Subcutaneous adipose tissue (tissue), 4 donors: Measurements from ENCODE around the gene ZNF687. TPM values are rescaled to one million over a fixed set of nuclear protein-coding genes. Genes with fewer than 3 reads are reported as not detected.

Experiments
- total RNA-seq, 4 donors: library from RNA; depleted of rRNA; stranded (reverse); fragments of >200 nt; gene quantifications; one replicate each; pipeline ENCODE4 v1.1.0, GENCODE V29; 2016
- TF ChIP-seq, protein P1 (sequence below): fragments of 450-650 bp; IDR thresholded peaks from one replicate; pipeline ENCODE4 v1.5.1; 2016; ENCODE audit warnings: low read depth, mild to moderate bottlenecking, control low read depth, antibody characterized with exemption, moderate library complexity

ZNF687 gene
- total RNA-seq, 4 donors from 2014 or later = 7.8 to 19.8 (median 17.7) TPM

DNA sequence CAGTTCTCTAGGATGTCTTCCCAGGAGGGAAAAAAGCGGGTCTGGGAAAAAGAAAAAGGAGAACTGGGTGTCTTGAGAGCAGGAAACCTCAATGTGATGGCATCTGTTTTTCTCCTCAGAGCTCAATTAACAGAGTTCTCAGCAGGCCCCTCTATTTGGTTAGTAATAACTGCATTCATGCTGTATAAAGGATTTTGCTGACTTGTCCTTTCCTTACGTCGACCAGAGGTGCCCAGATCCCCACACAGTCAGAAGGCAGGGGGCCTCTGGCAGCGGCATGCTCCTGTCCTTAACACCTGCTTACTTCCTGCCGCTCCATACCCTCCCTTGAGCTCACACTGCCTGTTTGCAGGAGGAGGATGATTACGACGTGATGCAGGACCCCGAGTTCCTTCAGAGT lies 15.3 kb upstream of the ZNF687 start:
- TF ChIP-seq, protein P1, sequence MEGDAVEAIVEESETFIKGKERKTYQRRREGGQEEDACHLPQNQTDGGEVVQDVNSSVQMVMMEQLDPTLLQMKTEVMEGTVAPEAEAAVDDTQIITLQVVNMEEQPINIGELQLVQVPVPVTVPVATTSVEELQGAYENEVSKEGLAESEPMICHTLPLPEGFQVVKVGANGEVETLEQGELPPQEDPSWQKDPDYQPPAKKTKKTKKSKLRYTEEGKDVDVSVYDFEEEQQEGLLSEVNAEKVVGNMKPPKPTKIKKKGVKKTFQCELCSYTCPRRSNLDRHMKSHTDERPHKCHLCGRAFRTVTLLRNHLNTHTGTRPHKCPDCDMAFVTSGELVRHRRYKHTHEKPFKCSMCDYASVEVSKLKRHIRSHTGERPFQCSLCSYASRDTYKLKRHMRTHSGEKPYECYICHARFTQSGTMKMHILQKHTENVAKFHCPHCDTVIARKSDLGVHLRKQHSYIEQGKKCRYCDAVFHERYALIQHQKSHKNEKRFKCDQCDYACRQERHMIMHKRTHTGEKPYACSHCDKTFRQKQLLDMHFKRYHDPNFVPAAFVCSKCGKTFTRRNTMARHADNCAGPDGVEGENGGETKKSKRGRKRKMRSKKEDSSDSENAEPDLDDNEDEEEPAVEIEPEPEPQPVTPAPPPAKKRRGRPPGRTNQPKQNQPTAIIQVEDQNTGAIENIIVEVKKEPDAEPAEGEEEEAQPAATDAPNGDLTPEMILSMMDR = no peak

DNA sequence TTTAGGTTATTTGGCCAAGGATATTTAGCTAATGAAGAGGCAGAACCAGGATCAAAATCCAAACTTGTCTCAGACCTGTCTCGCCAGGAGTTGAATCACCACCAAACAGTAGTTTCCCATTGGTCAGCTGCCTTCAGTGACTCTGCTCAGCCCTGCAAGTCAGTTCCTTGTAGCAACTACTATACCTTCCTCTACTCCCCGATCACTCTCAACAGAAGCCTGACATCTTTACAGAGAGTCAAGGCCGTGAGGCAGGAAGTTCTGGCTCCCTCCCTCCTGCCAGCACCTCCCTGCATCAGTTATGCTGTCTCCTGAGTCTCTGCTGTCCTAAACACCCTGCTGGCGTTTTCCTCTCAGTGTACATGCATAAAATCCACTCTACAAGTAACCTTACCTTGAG lies 14.3 kb upstream of the ZNF687 start:
- TF ChIP-seq, protein P1 = no peak

DNA sequence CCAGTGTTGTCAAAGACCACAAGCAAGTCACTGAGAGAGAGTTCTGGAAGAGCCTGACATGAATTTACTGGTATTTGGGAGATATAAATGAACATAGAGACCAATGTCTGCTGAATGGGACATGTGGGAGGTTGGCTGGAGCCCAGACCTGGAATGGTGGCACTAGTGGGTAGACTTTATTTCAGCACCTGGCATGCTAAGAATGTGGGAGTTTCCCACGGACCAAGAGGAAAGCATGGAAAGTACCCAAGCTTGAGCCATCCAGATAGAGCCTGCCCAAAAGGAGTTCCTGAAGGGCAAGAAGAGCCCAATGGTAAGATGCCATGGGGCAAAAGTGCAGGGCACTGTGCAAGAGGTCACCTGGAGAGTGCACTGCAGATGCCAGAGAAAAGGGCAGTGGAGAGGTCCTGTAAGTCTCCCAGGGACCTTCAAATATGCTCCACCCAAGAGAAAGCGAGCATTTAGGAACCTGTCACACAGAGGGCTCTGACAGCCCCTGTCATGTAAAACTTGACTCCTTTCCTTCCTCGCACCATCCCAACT lies 8.1 kb upstream of the ZNF687 start:
- TF ChIP-seq, protein P1 = no peak

DNA sequence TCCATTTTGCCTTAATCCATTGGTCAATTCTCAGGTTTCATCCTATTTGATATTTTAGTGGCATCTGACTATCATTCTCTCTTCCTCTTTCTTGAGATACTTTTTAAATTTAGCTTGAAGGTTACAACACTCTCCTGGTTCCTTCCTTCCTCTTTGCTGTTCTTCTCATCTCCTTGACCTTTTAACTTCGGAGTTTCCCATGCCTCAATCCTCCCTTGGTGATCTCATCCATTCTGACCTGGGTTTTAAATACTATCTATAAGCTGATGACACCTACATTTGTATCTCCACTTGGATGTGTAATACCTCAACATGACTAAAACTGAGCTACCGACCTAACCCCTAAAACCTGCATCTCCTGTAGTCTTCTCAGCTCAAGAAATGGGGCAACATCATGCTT lies 4.8 kb upstream of the ZNF687 start:
- TF ChIP-seq, protein P1 = no peak

DNA sequence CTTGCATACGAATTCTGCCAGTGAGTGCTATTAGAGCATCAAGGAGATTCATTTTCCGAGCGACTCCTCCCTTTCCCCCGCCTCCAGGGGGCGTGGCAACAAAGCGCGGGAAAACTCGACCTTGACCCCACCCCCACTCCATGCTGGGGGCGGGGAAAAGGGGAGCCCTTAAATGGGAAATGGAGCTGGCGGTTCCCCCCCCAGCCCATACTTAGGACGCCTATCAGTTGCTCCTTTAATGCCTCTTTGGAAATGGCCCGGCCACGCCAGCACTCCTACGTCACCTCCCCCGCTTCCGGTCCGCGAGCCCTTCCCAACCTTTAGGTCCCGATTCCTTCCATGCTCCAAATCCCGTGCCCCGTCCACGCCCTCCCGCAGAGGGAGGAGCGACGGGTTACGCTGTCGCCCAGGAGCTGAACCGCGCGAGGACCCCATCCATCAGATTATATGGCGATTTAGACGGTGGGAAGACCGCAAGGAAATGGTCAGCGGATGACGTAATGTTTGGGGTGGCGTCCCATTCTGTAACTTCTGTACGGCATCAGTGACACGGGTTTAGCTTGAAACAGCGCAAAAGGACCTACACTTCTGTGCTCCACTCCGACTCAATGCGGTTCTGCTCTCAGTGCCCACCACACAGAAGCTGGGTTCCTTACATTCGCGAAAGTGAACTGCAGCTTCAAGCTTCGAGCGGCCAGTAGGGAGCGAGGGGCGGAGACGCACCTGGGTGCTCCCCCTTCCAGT lies 702 bp upstream of the ZNF687 start:
- TF ChIP-seq, protein P1 = no peak

DNA sequence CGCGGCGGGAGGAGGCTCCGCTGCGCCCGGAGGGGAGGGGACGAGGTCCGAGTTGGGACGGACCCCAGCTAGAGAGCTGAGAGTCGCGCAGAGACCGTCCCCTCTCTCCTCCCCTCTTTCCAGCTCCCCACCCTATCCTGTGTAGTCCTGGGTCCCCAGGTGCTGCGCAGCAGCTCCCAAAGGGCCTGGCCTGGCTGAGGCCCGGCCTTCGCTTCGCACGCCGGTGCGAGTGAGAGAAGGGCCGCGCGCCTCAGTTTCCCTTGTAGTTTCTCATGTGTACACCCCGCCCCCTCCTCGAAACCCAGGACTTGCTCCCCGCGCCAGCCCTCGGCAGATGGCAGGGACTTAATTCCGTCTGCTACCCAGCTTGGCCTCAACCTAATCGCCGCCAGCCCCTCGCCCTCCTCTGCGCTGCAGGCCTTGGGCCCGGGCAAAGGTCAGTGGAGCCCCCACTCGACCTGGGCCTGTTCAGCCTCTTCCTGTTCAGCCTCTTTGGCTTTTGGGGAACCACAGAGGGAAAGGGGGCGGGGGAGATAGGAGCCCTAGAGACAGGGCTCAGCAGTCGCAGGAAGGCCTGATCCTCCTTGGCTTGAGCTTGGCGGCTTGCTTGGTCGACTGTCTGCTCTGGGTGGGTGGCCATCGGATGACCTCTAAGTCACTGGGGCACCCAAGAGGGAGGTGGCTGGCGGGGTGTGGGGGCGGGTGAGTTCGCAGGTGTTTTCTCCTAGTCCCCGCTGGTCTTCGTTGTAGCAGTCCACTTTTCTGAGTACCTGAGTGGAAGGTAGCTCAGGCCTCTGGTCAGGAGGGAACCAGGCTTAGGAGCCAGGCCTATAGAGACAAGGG lies 1.0 kb downstream of the ZNF687 start:
- TF ChIP-seq, protein P1 = no peak

DNA sequence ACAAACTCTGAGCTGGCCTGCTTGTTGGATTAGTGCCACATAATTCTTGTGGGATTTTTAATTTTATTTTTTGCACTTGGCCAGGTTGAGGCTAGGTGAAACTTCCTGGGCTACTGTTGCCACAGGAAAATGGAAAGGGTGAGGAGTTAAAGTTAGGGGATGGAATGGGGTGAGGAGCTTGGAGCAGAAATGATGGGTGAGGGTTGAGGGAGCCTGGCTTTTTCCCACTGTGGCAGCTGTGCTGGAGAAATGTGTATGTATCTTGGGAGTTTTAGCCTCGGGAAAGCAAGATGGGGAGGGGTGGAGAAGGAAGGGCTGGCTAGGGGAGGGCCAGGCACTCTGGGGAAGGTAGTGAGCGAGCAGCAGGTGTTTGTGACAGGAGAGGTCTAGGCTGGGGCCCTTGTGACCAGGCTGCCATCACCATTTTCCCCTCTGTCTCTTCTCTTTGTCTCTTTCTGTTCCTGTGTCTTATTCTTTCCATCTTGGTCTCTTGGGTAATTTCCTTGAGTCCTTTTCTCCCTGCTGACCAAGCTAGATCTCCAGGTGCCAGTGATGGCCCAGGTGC lies 2.0 kb downstream of the ZNF687 start:
- TF ChIP-seq, protein P1 = no peak
